OCI-LY7 (cell line): Measurements from ENCODE around the gene DHRS12. TPM values are rescaled to one million over a fixed set of nuclear protein-coding genes. Genes with fewer than 3 reads are reported as not detected.
A peak's percentile ranks its signal among the peaks of the same experiment; 100 is the strongest.

Experiments
- BruUV-seq: library from RNA; stranded (reverse); fragments of 400-500 nt; replicated peaks from 2 replicates; lab custom pipeline; 2021; lab: Mats Ljungman, UMichigan
- CTCF ChIA-PET: fragments of 300-600 bp; sonication (Branson Sonifier 250); formaldehyde crosslinking; loops from one replicate; lab custom pipeline; 2022; ENCODE audit warnings: antibody characterized with exemption; ENCODE audit not compliant: unreplicated experiment; lab: Charles Lee
- POLR2A ChIA-PET: fragments of 300-600 bp; sonication (Branson Sonifier 250); formaldehyde crosslinking; loops from one replicate; lab custom pipeline; 2022; ENCODE audit warnings: antibody characterized with exemption; lab: Charles Lee
- DNase-seq: peaks from one replicate; pipeline ENCODE4 v3.0.0-alpha.2; 2015; ENCODE audit warnings: low spot score
- H2AFZ ChIP-seq: fragments of 200-600 bp; sonication (generic), shearing (Covaris generic); 2 replicates; pipeline ENCODE4 v1.6.1; 2014; ENCODE audit warnings: mild to moderate bottlenecking, antibody characterized with exemption, low read length, moderate library complexity
- H3K27ac ChIP-seq: fragments of 200-600 bp; sonication (generic); 2 replicates; pipeline ENCODE4 v1.5.1; 2014; ENCODE audit warnings: mixed run types, low read depth, mild to moderate bottlenecking, moderate library complexity, low read length, inconsistent platforms; ENCODE audit not compliant: poor library complexity, severe bottlenecking
- H3K36me3 ChIP-seq: fragments of 200-600 bp; sonication (generic); 2 replicates; pipeline ENCODE4 v1.6.1; 2014; ENCODE audit warnings: mild to moderate bottlenecking, antibody characterized with exemption, low read length, moderate library complexity, mixed read lengths; ENCODE audit not compliant: insufficient read depth
- H3K4me1 ChIP-seq: fragments of 200-600 bp; sonication (generic); 2 replicates; pipeline ENCODE4 v1.5.1; 2014; ENCODE audit warnings: mild to moderate bottlenecking, low read length; ENCODE audit not compliant: insufficient read depth, poor library complexity, severe bottlenecking
- H3K4me2 ChIP-seq: fragments of 200-600 bp; sonication (generic); 2 replicates; pipeline ENCODE4 v1.6.1; 2014; ENCODE audit warnings: mild to moderate bottlenecking, low read length
- H3K4me3 ChIP-seq: fragments of 200-600 bp; sonication (generic); 2 replicates; pipeline ENCODE4 v1.5.1; 2014; ENCODE audit warnings: mild to moderate bottlenecking, low read depth, low read length; ENCODE audit not compliant: poor library complexity, severe bottlenecking
- H3K79me2 ChIP-seq: fragments of 200-600 bp; sonication (generic); 2 replicates; pipeline ENCODE4 v1.6.1; 2016; ENCODE audit warnings: low read depth, mild to moderate bottlenecking, low read length, moderate library complexity, mixed read lengths; ENCODE audit not compliant: insufficient read depth
- H3K9me2 ChIP-seq: fragments of 200-600 bp; sonication (generic); 2 replicates; pipeline ENCODE4 v1.6.1; 2016; ENCODE audit warnings: mild to moderate bottlenecking, low read length, mixed read lengths; ENCODE audit not compliant: insufficient read depth
- H3K9me3 ChIP-seq: fragments of 200-600 bp; sonication (generic); 2 replicates; pipeline ENCODE4 v1.6.1; 2014; ENCODE audit warnings: mild to moderate bottlenecking, mixed run types, low read length, mixed read lengths
- H4K20me1 ChIP-seq: fragments of 200-600 bp; sonication (generic); 2 replicates; pipeline ENCODE4 v1.6.1; 2014; ENCODE audit warnings: mild to moderate bottlenecking, antibody characterized with exemption, low read length, moderate library complexity, mixed read lengths; ENCODE audit not compliant: insufficient read depth
- EZH2phosphoT487 ChIP-seq: fragments of 200-600 bp; sonication (generic); IDR thresholded peaks from 2 replicates; pipeline ENCODE4 v1.6.1; 2018; ENCODE audit warnings: low read depth, borderline replicate concordance, mild to moderate bottlenecking, mixed run types, antibody characterized with exemption, low read length, moderate library complexity, mixed read lengths
- intact Hi-C: fragments of 100-400 bp; cut with micrococcal nuclease; formaldehyde crosslinking; loops from one replicate; pipeline ENCODE4 v1.10.0; 2022; ENCODE audit not compliant: unreplicated experiment
- total RNA-seq, 2 experiments: library from RNA; depleted of rRNA in 1 of 2; stranded (reverse); fragments of >200 nt in 1 of 2; shearing (Covaris generic) in 1 of 2; gene quantifications; 2 replicates each; pipeline ENCODE4 v1.2.3, GENCODE V29; 2014 to 2022
- TF ChIP-seq, protein P1 (sequence below): fragments of 200-600 bp; sonication (generic); conservative IDR thresholded peaks from 2 replicates; pipeline ENCODE4 v1.5.1; 2014; ENCODE audit warnings: mild to moderate bottlenecking, antibody characterized with exemption, low read length, moderate library complexity, mixed read lengths

Gene DHRS12
- total RNA-seq, 2 experiments from 2014 or later = 3.5 to 11.9 TPM

DNA sequence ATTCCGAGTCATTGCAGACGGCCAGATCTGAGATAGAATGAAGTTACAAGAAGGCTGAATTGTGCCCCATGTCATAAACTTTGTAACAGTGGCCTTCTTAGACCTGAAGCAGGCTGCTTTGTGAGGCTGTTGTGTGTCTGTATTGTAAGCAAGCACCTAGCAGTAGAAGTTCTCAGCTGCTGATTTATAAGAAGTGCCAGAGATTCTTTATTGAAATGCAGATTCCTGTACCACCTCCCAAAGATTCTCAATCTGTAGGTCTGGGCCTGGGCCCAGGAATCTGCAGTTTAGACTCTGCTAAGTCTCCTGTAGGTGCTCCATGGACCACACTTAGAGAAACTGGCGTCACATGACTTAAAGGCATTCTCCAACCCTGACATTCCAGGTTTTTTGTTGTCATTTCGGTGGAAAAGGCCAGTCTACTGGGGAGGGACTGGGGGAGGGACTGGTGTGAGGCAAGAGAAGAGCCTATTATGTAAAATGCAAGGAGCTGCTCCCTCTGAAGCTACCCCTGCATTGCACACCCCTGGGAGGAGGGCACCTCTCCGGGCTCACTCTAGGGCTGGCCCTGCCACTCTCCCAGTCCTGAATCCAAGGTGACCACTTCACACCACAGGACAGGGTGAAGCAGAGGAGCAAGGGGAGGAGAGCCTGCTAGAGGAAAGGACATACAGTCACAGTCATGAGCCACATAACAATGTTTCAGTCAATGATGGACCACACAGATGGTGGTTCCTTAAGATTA lies 41.8 kb upstream of the DHRS12 start:
- no peak overlapping the region for H3K27ac ChIP-seq
- TF ChIP-seq, protein P1, sequence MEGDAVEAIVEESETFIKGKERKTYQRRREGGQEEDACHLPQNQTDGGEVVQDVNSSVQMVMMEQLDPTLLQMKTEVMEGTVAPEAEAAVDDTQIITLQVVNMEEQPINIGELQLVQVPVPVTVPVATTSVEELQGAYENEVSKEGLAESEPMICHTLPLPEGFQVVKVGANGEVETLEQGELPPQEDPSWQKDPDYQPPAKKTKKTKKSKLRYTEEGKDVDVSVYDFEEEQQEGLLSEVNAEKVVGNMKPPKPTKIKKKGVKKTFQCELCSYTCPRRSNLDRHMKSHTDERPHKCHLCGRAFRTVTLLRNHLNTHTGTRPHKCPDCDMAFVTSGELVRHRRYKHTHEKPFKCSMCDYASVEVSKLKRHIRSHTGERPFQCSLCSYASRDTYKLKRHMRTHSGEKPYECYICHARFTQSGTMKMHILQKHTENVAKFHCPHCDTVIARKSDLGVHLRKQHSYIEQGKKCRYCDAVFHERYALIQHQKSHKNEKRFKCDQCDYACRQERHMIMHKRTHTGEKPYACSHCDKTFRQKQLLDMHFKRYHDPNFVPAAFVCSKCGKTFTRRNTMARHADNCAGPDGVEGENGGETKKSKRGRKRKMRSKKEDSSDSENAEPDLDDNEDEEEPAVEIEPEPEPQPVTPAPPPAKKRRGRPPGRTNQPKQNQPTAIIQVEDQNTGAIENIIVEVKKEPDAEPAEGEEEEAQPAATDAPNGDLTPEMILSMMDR = no peak
- TF ChIP-seq EZH2phosphoT487 = no peak
- CTCF ChIA-PET = interaction anchor here (1.8 kb wide), 1 partner anchor 31 kb away, joined by 7 read pairs; no protein-coding TSS in a partner anchor
- BruUV-seq = no TSS peak
- DNase-seq = no peak
- POLR2A ChIA-PET = interaction anchor here (0.6 kb wide), 2 partner anchors 47 to 198 kb away, joined by 3 to 5 read pairs; no protein-coding TSS in a partner anchor
- no peaks in the 10 kb centered on the region for H3K9me3 ChIP-seq
- H3K4me1 ChIP-seq = peaks cover 3% of the 10 kb centered on the region
- no peak overlapping the region for H3K4me2 ChIP-seq
- no peaks in the 10 kb centered on the region for H3K9me2 ChIP-seq
- peak overlapping the region; percentile 68; the same call in 1 of the 2 replicates for H2AFZ ChIP-seq
- H4K20me1 ChIP-seq = no peaks in the 10 kb centered on the region
- H3K4me3 ChIP-seq = no peak overlapping the region
- H3K79me2 ChIP-seq = no peaks in the 10 kb centered on the region
- H3K36me3 ChIP-seq = no peaks in the 10 kb centered on the region
- intact Hi-C loops = no loop called here

DNA sequence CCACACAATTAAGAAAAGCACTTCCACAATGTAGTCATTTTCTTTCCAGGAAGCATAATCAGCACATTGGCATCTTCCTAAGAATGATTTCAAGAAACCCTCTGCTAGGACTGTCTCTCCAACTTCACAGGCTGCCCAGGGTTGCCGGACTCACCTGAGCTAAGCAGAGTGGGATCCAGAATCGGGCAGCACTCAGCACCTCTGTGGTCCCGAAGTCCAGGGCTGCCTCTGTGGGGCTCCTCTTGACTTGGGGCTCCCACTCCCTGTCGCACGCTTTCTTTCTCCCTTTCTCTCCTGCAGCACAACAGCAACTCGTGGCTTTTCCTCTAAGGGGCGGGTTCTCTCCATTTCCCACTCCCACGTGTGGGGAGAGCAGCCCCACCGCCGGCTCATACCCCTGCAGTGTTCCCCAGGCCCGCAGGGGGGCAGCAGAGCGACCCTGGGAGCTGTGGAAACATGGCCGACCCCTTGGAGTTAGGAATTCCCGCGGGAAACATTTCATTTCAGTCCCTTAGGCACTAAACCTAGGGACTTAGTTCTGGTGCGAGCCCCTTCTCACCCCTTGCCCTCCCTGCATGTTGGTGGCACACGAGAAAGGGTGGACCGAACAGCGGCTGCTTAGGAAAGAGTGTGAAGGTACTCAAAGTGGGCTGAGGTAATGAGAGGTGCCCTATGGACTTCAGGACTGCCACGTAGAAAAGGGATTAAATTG lies 41.1 kb upstream of the DHRS12 start, which contains the start of gene TMEM272:
Gene TMEM272 (minus strand): TSS at position 316 of the 712 bp plus-strand sequence. CDS start 6,647 bp downstream, outside the sequence.
- no peak within 1 kb of the TSS; the same call in 1 of the 2 replicates for H3K4me2 ChIP-seq
- H3K9me2 ChIP-seq = no peaks in the 10 kb centered on the region
- POLR2A ChIA-PET = interaction anchor here (0.6 kb wide), 2 partner anchors 48 to 198 kb away, joined by 3 to 5 read pairs; no protein-coding TSS in a partner anchor
- DNase-seq = peak; percentile 41
- no peaks in the 10 kb centered on the region for H3K9me3 ChIP-seq
- no peaks in the 10 kb centered on the region for H3K79me2 ChIP-seq
- no peak within 1 kb of the TSS for H3K27ac ChIP-seq
- BruUV-seq = no TSS peak
- peak within 1 kb of the TSS; percentile 68; the same call in 1 of the 2 replicates for H2AFZ ChIP-seq
- intact Hi-C loops = no loop called here
- CTCF ChIA-PET = interaction anchor here (1.8 kb wide), 1 partner anchor 30 kb away, joined by 7 read pairs; no protein-coding TSS in a partner anchor
- no peak within 1 kb of the TSS for H3K4me3 ChIP-seq
- no peaks in the 10 kb centered on the region for H4K20me1 ChIP-seq
- H3K36me3 ChIP-seq = no peaks in the 10 kb centered on the region
- peaks cover 3% of the 10 kb centered on the region for H3K4me1 ChIP-seq
- TF ChIP-seq, protein P1 = peak; percentile 92
- TF ChIP-seq EZH2phosphoT487 = no peak
